GM10248 (cell line): Measurements from ENCODE around the gene RIOK3.
"Not testable (repeated sequence)": the region's sequence is repeated elsewhere in the genome, so short reads cannot be mapped to it uniquely, and the experiment has no call there.

Source experiments
- CTCF ChIA-PET: fragments of 300-600 bp; sonication (Branson Sonifier 250); formaldehyde crosslinking; extraction: SDS; loops from one replicate; lab custom pipeline; 2021; ENCODE audit warnings: antibody characterized with exemption; lab: Yijun Ruan, JAX
- POLR2A ChIA-PET: fragments of 350-650 bp; sonication (Branson Sonifier 250); formaldehyde crosslinking; extraction: SDS; loops from one replicate; lab custom pipeline; 2020; ENCODE audit warnings: antibody characterized with exemption; lab: Yijun Ruan, JAX
- DNase-seq: peaks from one replicate; pipeline ENCODE4 v3.0.0; 2012; ENCODE audit errors: extremely low spot score
- TF ChIP-seq, protein P1 (sequence below): IDR thresholded peaks from 2 replicates; pipeline ENCODE4 v1.5.1; 2012; ENCODE audit warnings: mild to moderate bottlenecking, low read depth; ENCODE audit errors: extremely low read depth, missing control alignments, control extremely low read depth

The RIOK3 gene

DNA sequence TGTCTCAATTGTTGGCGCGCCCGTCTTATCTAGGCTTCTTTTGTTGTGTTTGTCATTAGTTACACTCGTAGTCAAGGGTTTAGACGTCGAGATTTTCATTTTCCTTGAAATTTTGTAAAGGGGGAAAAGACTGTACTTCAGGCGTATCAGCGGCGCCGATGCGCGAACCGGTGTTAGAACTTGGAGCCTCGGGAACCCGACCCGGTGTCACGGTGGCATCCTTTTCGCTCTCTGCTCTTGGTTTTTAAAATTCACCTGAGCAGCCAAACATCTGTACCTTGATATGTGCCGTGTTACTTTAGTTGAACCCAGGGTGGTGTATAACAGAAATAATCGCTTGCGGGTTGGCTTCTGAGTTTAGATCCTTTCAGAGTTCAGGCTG lies 50.9 kb downstream of the RIOK3 start:
- TF ChIP-seq, protein P1, sequence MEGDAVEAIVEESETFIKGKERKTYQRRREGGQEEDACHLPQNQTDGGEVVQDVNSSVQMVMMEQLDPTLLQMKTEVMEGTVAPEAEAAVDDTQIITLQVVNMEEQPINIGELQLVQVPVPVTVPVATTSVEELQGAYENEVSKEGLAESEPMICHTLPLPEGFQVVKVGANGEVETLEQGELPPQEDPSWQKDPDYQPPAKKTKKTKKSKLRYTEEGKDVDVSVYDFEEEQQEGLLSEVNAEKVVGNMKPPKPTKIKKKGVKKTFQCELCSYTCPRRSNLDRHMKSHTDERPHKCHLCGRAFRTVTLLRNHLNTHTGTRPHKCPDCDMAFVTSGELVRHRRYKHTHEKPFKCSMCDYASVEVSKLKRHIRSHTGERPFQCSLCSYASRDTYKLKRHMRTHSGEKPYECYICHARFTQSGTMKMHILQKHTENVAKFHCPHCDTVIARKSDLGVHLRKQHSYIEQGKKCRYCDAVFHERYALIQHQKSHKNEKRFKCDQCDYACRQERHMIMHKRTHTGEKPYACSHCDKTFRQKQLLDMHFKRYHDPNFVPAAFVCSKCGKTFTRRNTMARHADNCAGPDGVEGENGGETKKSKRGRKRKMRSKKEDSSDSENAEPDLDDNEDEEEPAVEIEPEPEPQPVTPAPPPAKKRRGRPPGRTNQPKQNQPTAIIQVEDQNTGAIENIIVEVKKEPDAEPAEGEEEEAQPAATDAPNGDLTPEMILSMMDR: no peak
- no peak for DNase-seq
- ChIA-PET POLR2A (no interaction called here), CTCF (interaction anchor here (1.7 to 14.2 kb wide), 3 partner anchors 12 to 36 kb away, joined by 6 to 178 read pairs (median 46); no protein-coding TSS in a partner anchor)

- TF ChIP-seq, protein P1: no peak
- CTCF ChIA-PET: interaction anchor here (0.8 to 14.2 kb wide), 8 partner anchors 9 to 81 kb away, joined by 3 to 178 read pairs (median 6); partner anchors contain the start of genes NPC1 and RIOK3
- POLR2A ChIA-PET: interaction anchor here (0.6 to 0.9 kb wide), 2 partner anchors 18 to 28 kb away, joined by 3 to 6 read pairs; no protein-coding TSS in a partner anchor
- peak; percentile 74 for DNase-seq
Measured at GRCh38 chr18:23504720-23505119, 51.6 kb downstream of the RIOK3 start.

DNA sequence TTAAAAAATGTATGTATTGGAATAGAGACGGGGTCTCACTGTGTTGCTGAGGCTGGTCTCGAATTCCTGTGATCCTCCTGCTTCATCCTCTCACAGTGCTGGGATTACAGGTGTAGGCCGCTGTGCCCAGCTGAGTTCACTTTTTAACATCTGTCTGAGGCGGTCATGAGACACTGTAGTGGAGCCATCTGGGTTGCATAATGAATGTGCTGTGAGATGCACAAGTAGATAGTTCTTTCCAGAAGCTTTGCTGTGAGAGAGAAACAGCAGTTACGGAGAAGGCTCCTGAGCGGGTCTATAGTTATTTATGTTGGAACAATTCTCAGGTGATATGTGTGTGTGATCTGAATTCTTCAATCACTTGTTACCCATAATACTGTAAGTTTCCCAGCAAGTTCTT lies 53.3 kb downstream of the RIOK3 start:
- DNase-seq: no peak
- TF ChIP-seq, protein P1: no peak
- CTCF ChIA-PET: interaction anchor here (1.3 to 14.2 kb wide), 3 partner anchors 10 to 23 kb away, joined by 6 to 178 read pairs (median 46); no protein-coding TSS in a partner anchor
- POLR2A ChIA-PET: no interaction called here

GRCh38 chr18:23510923-23511322 lies 57.8 kb downstream of the RIOK3 start:
- CTCF ChIA-PET: interaction anchor here (0.8 to 1.7 kb wide), 2 partner anchors 11 to 12 kb away, joined by 4 to 6 read pairs; no protein-coding TSS in a partner anchor
- POLR2A ChIA-PET, DNase-seq: not testable (repeated sequence)

GRCh38 chr18:23512216-23512615 lies 59.1 kb downstream of the RIOK3 start:
- DNase-seq, POLR2A ChIA-PET: not testable (repeated sequence)
- CTCF ChIA-PET: interaction anchor here (1.0 to 1.3 kb wide), 3 partner anchors 10 to 14 kb away, joined by 3 to 5 read pairs (median 3); no protein-coding TSS in a partner anchor

DNA sequence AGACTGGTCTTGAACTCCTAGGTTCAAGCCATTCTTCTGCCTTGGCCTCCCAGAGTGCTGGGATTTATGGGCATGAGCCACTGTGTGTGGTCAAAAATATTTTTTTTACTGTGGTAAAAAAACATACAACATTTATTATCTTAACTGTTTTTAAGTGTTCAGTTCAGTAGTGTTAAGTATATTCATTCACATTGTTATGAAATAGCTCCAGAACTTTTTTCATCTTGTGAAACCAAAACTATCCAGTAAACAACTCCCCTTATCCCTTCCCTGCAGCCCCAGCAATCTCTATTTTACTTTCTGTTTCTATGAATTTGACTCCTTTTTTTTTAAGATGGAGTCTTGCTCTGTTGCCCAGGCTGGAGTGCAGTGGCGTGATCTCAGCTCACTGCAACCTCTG lies 59.6 kb downstream of the RIOK3 start:
- TF ChIP-seq, protein P1: no peak
- ChIA-PET POLR2A (no interaction called here), CTCF (interaction anchor here (1.0 to 1.3 kb wide), 3 partner anchors 10 to 14 kb away, joined by 3 to 5 read pairs (median 3); no protein-coding TSS in a partner anchor)
- no peak for DNase-seq

GRCh38 chr18:23515911-23516546 lies 62.9 kb downstream of the RIOK3 start:
- ChIA-PET POLR2A (interaction anchor here (1.2 kb wide), 1 partner anchor 63 kb away, joined by 3 read pairs; no protein-coding TSS in a partner anchor), CTCF (interaction anchor here (0.6 to 6.0 kb wide), 36 partner anchors 11 to 673 kb away, joined by 3 to 46 read pairs (median 5); partner anchors contain the start of genes NPC1, RIOK3 and RMC1)
- TF ChIP-seq, protein P1: peak; percentile 93

More at GRCh38 chr18:23515911-23516546, 62.9 kb downstream of the RIOK3 start:
- DNase-seq: peak; percentile 75
